ENCODE measurements around the gene NOP56. TPM values are rescaled to one million over a fixed set of nuclear protein-coding genes. Genes with fewer than 3 reads are reported as not detected.
"Not testable (repeated sequence)": the region's sequence is repeated elsewhere in the genome, so short reads cannot be mapped to it uniquely, and the experiment has no call there.

The NOP56 gene
- total and polyA plus RNA-seq, 4 donors: 46.8 to 138 (median 85.0) TPM

DNA sequence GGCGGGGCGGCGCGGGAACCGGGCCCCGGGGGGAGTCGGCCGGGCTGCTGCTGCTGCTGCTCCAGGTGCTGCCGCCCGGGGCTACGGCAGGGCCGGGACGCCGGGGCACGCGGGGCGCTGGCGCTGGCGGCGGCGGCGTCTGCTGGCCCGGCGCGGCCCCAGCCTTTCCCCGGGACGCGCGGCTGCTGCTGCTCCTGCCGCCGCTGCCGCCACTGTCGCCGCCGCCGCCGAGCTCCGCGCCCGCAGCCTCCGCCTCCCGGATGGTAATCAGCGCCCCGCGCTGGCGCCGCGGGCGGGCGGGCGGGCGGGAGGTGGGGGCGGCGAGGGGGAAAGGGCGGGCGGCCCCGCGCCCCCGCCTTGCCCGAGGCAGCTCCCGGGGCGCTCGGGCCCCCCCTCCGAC is 40.5 kb downstream of the NOP56 start:
- Histone ChIP-seq H3K27ac (ENCODE audit: low read depth in 1 of 2, low read length in 2 of 2) (peak overlapping the region in 1 of 2 donors; percentile 7), H3K4me3 (ENCODE audit: low read length in 2 of 2) (peak overlapping the region; percentile 68 to 81), H3K9me3 (ENCODE audit: control insufficient read depth, low read length) (no peaks in the 10 kb centered on the region), H3K36me3 (ENCODE audit: control insufficient read depth in 1 of 2, insufficient read depth in 2 of 2, low read length in 1 of 2) (no peaks in the 10 kb centered on the region), H3K4me1 (ENCODE audit: control insufficient read depth in 1 of 2, insufficient read depth in 2 of 2, low read length in 2 of 2) (no peaks in the 10 kb centered on the region), H3K27me3 (ENCODE audit: control insufficient read depth in 1 of 2, insufficient read depth in 2 of 2, low read length in 1 of 2) (no peaks in the 10 kb centered on the region)
- DNase-seq (peak in 1 of 2 donors; percentile 73), ATAC-seq (ENCODE audit: low FRiP score) (no peak)
- 0% methylated on average over 19 to 64 of the region's 64 CpGs for WGBS, 2 donors
- intact Hi-C loops (cut with DNase I): loop anchor here in 1 of 2 donors (5.0 kb wide), 1 partner anchor 159 kb away; no protein-coding TSS in a partner anchor

GRCh38 chr20:2693286-2694007 is 41.0 kb downstream of the NOP56 start:
- intact Hi-C loops (cut with DNase I): loop anchor here in 1 of 2 donors (5.0 kb wide), 1 partner anchor 159 kb away; no protein-coding TSS in a partner anchor
- no peaks in the 10 kb centered on the region for H3K4me1 ChIP-seq (ENCODE audit: control insufficient read depth in 1 of 2, insufficient read depth in 2 of 2, low read length in 2 of 2)
- H3K9me3 ChIP-seq (ENCODE audit: control insufficient read depth, low read length): no peaks in the 10 kb centered on the region
- 2 to 4% methylated on average over 72 to 89 of the region's 89 CpGs for WGBS, 2 donors
- H3K27me3 ChIP-seq (ENCODE audit: control insufficient read depth in 1 of 2, insufficient read depth in 2 of 2, low read length in 1 of 2): no peaks in the 10 kb centered on the region
- peak; percentile 49 for ATAC-seq (ENCODE audit: low FRiP score)
- peak overlapping the region; percentile 68 to 81 for H3K4me3 ChIP-seq (ENCODE audit: low read length in 2 of 2)
- no peak overlapping the region for H3K27ac ChIP-seq (ENCODE audit: low read depth in 1 of 2, low read length in 2 of 2)
- no peaks in the 10 kb centered on the region for H3K36me3 ChIP-seq (ENCODE audit: control insufficient read depth in 1 of 2, insufficient read depth in 2 of 2, low read length in 1 of 2)
- DNase-seq: peak in 1 of 2 donors; percentile 84

DNA sequence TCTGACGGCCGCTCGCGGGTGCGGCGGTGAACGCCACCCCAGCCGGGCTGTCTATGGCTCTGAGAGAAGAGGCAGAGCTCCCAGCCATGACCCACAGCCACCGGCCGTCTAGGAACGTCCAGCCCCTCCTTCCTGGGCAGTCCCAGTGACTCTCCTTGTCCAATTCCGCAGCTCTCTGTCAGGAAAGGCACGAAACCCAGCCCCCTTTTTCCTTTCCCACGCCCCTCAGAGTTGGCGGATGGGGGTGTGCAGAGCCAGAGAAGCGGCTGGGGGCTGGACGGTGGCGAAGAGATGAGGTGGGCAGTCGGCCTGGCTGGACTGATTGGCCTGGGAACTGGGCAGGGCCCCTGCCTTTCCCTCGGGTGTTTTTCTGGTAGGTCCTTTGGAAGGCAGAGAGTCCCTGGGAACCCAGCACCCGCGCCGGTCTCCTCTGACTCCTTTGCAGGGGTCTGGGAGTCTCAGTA is 41.6 kb downstream of the NOP56 start:
- H3K4me3 ChIP-seq (ENCODE audit: low read length in 2 of 2): no peak overlapping the region
- DNase-seq: peak in 1 of 2 donors; percentile 63
- 29 to 34% methylated on average over 23 of the region's 23 CpGs for WGBS, 2 donors

GRCh38 chr20:2694519-2694918 is 42.1 kb downstream of the NOP56 start:
- no peak for ATAC-seq (ENCODE audit: low FRiP score)
- intact Hi-C loops (cut with DNase I): loop anchor here in 1 of 2 donors (5.0 kb wide), 1 partner anchor 158 kb away; no protein-coding TSS in a partner anchor
- 79 to 85% methylated on average over 13 of the region's 13 CpGs for WGBS, 2 donors

More for the DNA sequence above, 41.6 kb downstream of the NOP56 start:
- Histone ChIP-seq H3K27me3 (ENCODE audit: control insufficient read depth in 1 of 2, insufficient read depth in 2 of 2, low read length in 1 of 2) (no peaks in the 10 kb centered on the region), H3K9me3 (ENCODE audit: control insufficient read depth, low read length) (no peaks in the 10 kb centered on the region), H3K4me1 (ENCODE audit: control insufficient read depth in 1 of 2, insufficient read depth in 2 of 2, low read length in 2 of 2) (no peaks in the 10 kb centered on the region), H3K36me3 (ENCODE audit: control insufficient read depth in 1 of 2, insufficient read depth in 2 of 2, low read length in 1 of 2) (no peaks in the 10 kb centered on the region), H3K27ac (ENCODE audit: low read depth in 1 of 2, low read length in 2 of 2) (no peak overlapping the region)
- no peak for ATAC-seq (ENCODE audit: low FRiP score)
- intact Hi-C loops (cut with DNase I): loop anchor here in 1 of 2 donors (5.0 kb wide), 1 partner anchor 158 kb away; no protein-coding TSS in a partner anchor

GRCh38 chr20:2695206-2695983 is 43.0 kb downstream of the NOP56 start:
- no peak for ATAC-seq (ENCODE audit: low FRiP score)
- Histone ChIP-seq H3K36me3 (ENCODE audit: control insufficient read depth in 1 of 2, insufficient read depth in 2 of 2, low read length in 1 of 2) (no peaks in the 10 kb centered on the region), H3K9me3 (ENCODE audit: control insufficient read depth, low read length) (no peaks in the 10 kb centered on the region), H3K27me3 (ENCODE audit: control insufficient read depth in 1 of 2, insufficient read depth in 2 of 2, low read length in 1 of 2) (no peaks in the 10 kb centered on the region), H3K4me3 (ENCODE audit: low read length in 2 of 2) (no peak overlapping the region), H3K4me1 (ENCODE audit: control insufficient read depth in 1 of 2, insufficient read depth in 2 of 2, low read length in 2 of 2) (no peaks in the 10 kb centered on the region), H3K27ac (ENCODE audit: low read depth in 1 of 2, low read length in 2 of 2) (no peak overlapping the region)
- intact Hi-C loops (cut with DNase I): no loop called here
- peak in 1 of 2 donors; percentile 59 for DNase-seq
- WGBS, 2 donors: 86 to 93% methylated on average over 13 of the region's 13 CpGs

More at GRCh38 chr20:2694519-2694918, 42.1 kb downstream of the NOP56 start:
- H3K27me3 ChIP-seq (ENCODE audit: control insufficient read depth in 1 of 2, insufficient read depth in 2 of 2, low read length in 1 of 2): no peaks in the 10 kb centered on the region
- no peaks in the 10 kb centered on the region for H3K9me3 ChIP-seq (ENCODE audit: control insufficient read depth, low read length)
- peak in 1 of 2 donors; percentile 71 for DNase-seq
- H3K4me1 ChIP-seq (ENCODE audit: control insufficient read depth in 1 of 2, insufficient read depth in 2 of 2, low read length in 2 of 2): no peaks in the 10 kb centered on the region
- H3K4me3 ChIP-seq (ENCODE audit: low read length in 2 of 2): no peak overlapping the region
- H3K36me3 ChIP-seq (ENCODE audit: control insufficient read depth in 1 of 2, insufficient read depth in 2 of 2, low read length in 1 of 2): no peaks in the 10 kb centered on the region
- no peak overlapping the region for H3K27ac ChIP-seq (ENCODE audit: low read depth in 1 of 2, low read length in 2 of 2)

DNA sequence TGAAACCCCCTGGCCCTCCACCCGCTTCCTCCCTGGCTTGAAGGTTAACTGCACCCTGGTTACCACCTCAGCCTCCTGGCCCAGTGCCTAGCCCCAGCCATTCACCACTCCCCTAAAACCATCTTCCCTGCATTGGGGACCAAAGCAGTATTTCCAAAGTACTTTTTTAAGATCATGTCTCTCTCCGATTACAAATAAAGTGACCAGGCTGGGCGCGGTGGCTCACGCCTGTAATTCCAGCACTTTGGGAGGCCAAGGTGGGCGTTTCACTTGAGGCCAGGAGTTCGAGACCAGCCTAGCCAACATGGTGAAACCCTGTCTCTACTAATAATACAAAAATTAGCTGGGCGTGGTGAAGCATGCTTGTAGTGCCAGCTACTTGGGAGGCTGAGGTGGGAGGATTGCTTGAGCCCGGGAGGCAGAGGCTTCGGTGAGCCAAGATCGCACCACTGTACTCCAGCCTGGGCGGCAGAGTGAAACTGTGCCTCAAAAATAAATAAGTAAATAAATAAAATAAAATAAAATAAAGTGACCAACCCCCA is 43.6 kb downstream of the NOP56 start:
- H3K9me3 ChIP-seq (ENCODE audit: control insufficient read depth, low read length); H3K27me3 ChIP-seq (ENCODE audit: control insufficient read depth in 1 of 2, insufficient read depth in 2 of 2, low read length in 1 of 2); ATAC-seq (ENCODE audit: low FRiP score); H3K4me1 ChIP-seq (ENCODE audit: control insufficient read depth in 1 of 2, insufficient read depth in 2 of 2, low read length in 2 of 2); H3K4me3 ChIP-seq (ENCODE audit: low read length in 2 of 2); H3K36me3 ChIP-seq (ENCODE audit: control insufficient read depth in 1 of 2, insufficient read depth in 2 of 2, low read length in 1 of 2); intact Hi-C loops (cut with DNase I); H3K27ac ChIP-seq (ENCODE audit: low read depth in 1 of 2, low read length in 2 of 2): not testable (repeated sequence)
- DNase-seq: peak in 1 of 2 donors; percentile 9
- WGBS, 2 donors: 97 to 100% methylated on average over 12 of the region's 12 CpGs

DNA sequence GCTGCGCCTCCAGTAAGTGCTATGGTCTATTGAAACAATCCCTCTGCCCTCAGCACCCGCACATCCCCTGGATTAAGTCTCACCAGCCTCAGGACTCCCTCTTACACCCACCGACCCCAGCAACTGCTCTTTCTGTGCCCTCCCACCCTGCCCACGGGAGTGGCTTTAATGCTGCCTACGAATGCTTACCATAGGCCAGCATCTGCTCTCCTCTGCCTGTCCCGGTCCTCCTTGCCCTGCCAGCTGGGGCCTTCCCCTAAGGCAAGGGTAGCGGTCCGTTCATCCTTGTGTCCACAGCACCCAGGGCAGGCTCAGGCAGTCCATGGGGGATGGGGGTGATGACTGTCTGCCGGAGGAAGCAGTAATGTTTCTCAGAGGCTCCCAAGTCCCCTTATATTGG is 44.2 kb downstream of the NOP56 start:
- no peaks in the 10 kb centered on the region for H3K36me3 ChIP-seq (ENCODE audit: control insufficient read depth in 1 of 2, insufficient read depth in 2 of 2, low read length in 1 of 2)
- ATAC-seq (ENCODE audit: low FRiP score): no peak
- no peaks in the 10 kb centered on the region for H3K9me3 ChIP-seq (ENCODE audit: control insufficient read depth, low read length)
- no peaks in the 10 kb centered on the region for H3K4me1 ChIP-seq (ENCODE audit: control insufficient read depth in 1 of 2, insufficient read depth in 2 of 2, low read length in 2 of 2)
- no peaks in the 10 kb centered on the region for H3K27me3 ChIP-seq (ENCODE audit: control insufficient read depth in 1 of 2, insufficient read depth in 2 of 2, low read length in 1 of 2)
- peak in 1 of 2 donors; percentile 20 for DNase-seq
- WGBS, 2 donors: 96 to 98% methylated on average over 9 of the region's 9 CpGs
- intact Hi-C loops (cut with DNase I): no loop called here
- H3K27ac ChIP-seq (ENCODE audit: low read depth in 1 of 2, low read length in 2 of 2): no peak overlapping the region
- no peak overlapping the region for H3K4me3 ChIP-seq (ENCODE audit: low read length in 2 of 2)

GRCh38 chr20:2697768-2698167 is 45.3 kb downstream of the NOP56 start:
- H3K36me3 ChIP-seq (ENCODE audit: control insufficient read depth in 1 of 2, insufficient read depth in 2 of 2, low read length in 1 of 2): no peaks in the 10 kb centered on the region
- ATAC-seq (ENCODE audit: low FRiP score): no peak
- intact Hi-C loops (cut with DNase I): no loop called here
- no peaks in the 10 kb centered on the region for H3K4me1 ChIP-seq (ENCODE audit: control insufficient read depth in 1 of 2, insufficient read depth in 2 of 2, low read length in 2 of 2)
- no peak overlapping the region for H3K27ac ChIP-seq (ENCODE audit: low read depth in 1 of 2, low read length in 2 of 2)
- H3K4me3 ChIP-seq (ENCODE audit: low read length in 2 of 2): no peak overlapping the region
- 71 to 83% methylated on average over 3 of the region's 3 CpGs for WGBS, 2 donors
- no peaks in the 10 kb centered on the region for H3K9me3 ChIP-seq (ENCODE audit: control insufficient read depth, low read length)
- peak in 1 of 2 donors; percentile 39 for DNase-seq
- no peaks in the 10 kb centered on the region for H3K27me3 ChIP-seq (ENCODE audit: control insufficient read depth in 1 of 2, insufficient read depth in 2 of 2, low read length in 1 of 2)
